ENCODE results near the gene CDH2. TPM values are rescaled to one million over a fixed set of nuclear protein-coding genes. Genes with fewer than 3 reads are reported as not detected.

Gene CDH2
- total RNA-seq, 4 donors from 2014 or later: 3.9 to 9.8 (median 7.5) TPM

GRCh38 chr18:28175930-28176697 lies 816 bp downstream of the CDH2 start:
- WGBS, 2 donors: 1% methylated on average over 44 of the region's 44 CpGs
- peak overlapping the region; percentile 26 to 76 (median 46) for H3K4me3 ChIP-seq
- no peaks in the 10 kb centered on the region for H3K36me3 ChIP-seq
- H3K27ac ChIP-seq: peak overlapping the region in 1 of 4 donors; percentile 71
- DNase-seq (ENCODE audit: low spot score in 2 of 2): no peak
- H3K9me3 ChIP-seq: no peaks in the 10 kb centered on the region
- H3K4me1 ChIP-seq: peaks cover 0 to 38% (median 5%) of the 10 kb centered on the region in 4 donors
- TF ChIP-seq POLR2A (IDR thresholded peaks at IDR 0.05): no peak
- no peak for TF ChIP-seq EP300 (IDR thresholded peaks at IDR 0.05)
- TF ChIP-seq CTCF (IDR thresholded peaks at IDR 0.05): no peak
- H3K27me3 ChIP-seq: peaks cover 0 to 44% of the 10 kb centered on the region in 2 donors

GRCh38 chr18:28175150-28175929 lies 1.6 kb downstream of the CDH2 start:
- H3K27ac ChIP-seq: no peak overlapping the region
- DNase-seq (ENCODE audit: low spot score in 2 of 2): no peak
- peak overlapping the region; percentile 26 to 76 (median 46) for H3K4me3 ChIP-seq
- peaks cover 0 to 38% (median 5%) of the 10 kb centered on the region in 4 donors for H3K4me1 ChIP-seq
- no peaks in the 10 kb centered on the region for H3K9me3 ChIP-seq
- no peak for TF ChIP-seq CTCF (IDR thresholded peaks at IDR 0.05)
- TF ChIP-seq EP300 (IDR thresholded peaks at IDR 0.05): no peak
- TF ChIP-seq POLR2A (IDR thresholded peaks at IDR 0.05): no peak
- 3 to 7% methylated on average over 27 to 52 of the region's 53 CpGs for WGBS, 2 donors
- peaks cover 0 to 44% of the 10 kb centered on the region in 2 donors for H3K27me3 ChIP-seq
- no peaks in the 10 kb centered on the region for H3K36me3 ChIP-seq

- DNase-seq (ENCODE audit: low spot score in 2 of 2): no peak
- H3K27ac ChIP-seq: no peak overlapping the region
- H3K4me1 ChIP-seq: peaks cover 0 to 38% (median 5%) of the 10 kb centered on the region in 4 donors
- WGBS, 2 donors: 82 to 83% methylated on average over 8 of the region's 8 CpGs
- H3K27me3 ChIP-seq: peaks cover 0 to 44% of the 10 kb centered on the region in 2 donors
- H3K4me3 ChIP-seq: no peak overlapping the region
- H3K9me3 ChIP-seq: no peaks in the 10 kb centered on the region
- TF ChIP-seq EP300 (IDR thresholded peaks at IDR 0.05) (no peak), POLR2A (IDR thresholded peaks at IDR 0.05) (no peak), CTCF (IDR thresholded peaks at IDR 0.05) (no peak)
- H3K36me3 ChIP-seq: no peaks in the 10 kb centered on the region
Observed at GRCh38 chr18:28174181-28174905, 2.6 kb downstream of the CDH2 start.

- WGBS, 2 donors: 84 to 86% methylated on average over 3 of the region's 3 CpGs
- Histone ChIP-seq H3K4me1 (peaks cover 0 to 20% (median 2%) of the 10 kb centered on the region in 4 donors), H3K27me3 (peaks cover 0 to 37% of the 10 kb centered on the region in 2 donors), H3K9me3 (no peaks in the 10 kb centered on the region), H3K27ac (no peak overlapping the region), H3K4me3 (no peak overlapping the region), H3K36me3 (no peaks in the 10 kb centered on the region)
- DNase-seq (ENCODE audit: low spot score in 2 of 2): no peak
- TF ChIP-seq EP300 (IDR thresholded peaks at IDR 0.05) (no peak), CTCF (IDR thresholded peaks at IDR 0.05) (no peak), POLR2A (IDR thresholded peaks at IDR 0.05) (no peak)
Observed at GRCh38 chr18:28171837-28172236, 5.1 kb downstream of the CDH2 start.
